ENCODE results near the gene SMYD1.

SMYD1 gene

DNA sequence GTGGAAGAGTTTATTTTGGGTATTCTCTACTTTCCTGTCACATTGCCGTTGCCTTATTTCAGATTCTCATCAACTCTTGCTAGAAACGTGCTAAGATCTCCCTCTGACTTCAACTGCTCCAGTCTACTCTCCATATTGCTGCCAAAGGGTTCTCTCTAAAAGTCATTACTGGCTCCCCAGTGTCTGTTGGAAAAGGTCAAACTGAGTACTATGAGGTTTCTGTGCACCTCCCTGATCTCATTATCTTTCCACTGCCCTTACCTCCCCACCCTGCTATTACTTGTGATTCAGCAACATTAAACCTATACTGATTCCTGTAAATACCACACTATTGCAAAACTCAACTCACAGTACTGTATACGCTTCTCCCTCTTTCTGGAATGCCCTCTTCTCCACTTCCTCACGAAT is 10.2 kb upstream of the SMYD1 start:
- no peak for DNase-seq

DNA sequence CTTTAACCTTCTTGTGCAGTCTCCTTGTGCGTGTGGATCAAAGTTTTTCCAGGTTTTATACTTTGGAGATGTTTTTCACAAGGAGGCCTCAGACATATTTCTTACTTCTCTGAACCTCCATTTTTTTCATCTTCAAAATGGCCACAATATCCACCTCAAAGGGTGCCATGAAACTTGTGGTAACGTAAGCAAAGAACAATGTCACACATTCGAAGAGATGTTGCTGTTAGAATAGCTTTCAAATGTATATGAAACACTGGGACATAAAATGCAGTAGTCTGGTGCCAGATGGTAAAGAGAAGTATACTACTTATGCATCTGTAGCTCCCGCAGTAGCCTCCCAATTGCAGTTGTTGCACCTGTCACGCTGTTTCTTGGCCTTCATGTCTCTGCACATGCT is 9.4 kb upstream of the SMYD1 start:
- no peak for DNase-seq

DNA sequence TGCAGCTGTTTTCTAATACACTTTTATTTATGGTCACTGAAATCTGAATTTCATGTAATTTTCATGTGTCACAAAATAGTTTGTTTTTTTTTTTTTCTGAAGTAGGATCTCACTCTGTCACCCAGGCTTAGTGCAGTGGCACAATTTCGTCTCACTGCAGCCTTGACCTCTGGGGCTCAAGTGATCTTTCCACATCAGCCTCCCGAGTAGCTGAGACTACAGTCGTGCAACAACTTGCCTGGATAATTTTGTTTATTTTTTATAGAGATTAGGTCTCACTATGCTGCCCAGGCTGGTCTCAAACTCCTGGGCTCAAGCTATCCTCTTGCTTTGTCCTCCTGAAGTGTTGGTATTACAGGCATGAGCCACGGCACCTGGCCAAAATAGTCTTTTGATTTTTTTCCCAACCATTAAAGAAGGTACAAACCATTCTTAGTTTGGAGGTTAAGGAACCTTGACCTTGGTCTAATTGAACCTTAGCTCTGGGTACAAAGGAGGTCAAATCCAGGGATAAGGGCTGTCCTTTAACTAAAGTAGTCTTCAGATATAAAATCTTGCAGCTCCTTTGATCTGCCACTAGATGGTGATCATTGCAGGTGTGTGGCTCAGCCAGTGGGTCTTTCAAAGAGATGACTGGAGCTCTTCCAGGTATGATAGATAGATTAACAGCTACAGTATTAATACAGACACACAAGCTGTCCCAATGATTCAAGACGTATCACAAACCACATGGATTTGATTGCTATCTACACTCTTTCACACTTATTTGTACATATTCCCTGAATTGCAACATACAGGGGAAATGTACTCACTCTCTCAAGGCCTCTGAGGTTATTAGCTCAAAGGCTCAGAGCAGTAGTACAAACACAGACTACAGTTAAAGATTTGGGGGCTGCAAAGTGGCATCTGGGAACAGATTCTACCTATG is 7.4 kb upstream of the SMYD1 start:
- DNase-seq, result peak in 3 of 5 donors; percentile 5 to 45 (median 21)

DNA sequence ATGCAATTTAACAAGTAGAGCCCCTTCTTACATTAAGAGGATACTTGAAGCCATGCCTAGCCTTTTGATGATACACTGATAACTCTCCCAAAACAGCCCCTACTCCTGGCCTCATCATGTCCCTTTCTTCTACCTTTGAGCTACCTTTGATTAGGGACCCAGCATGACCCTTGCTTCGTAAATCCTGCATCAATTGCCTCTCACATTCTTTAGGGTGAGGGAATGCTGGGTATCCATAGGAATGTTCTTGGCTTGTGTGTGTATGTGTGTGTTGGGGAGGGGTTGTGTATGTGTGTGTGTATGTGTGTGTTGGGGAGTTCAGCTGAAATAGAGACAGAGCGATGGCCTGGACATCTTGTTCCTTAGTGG is 6.7 kb upstream of the SMYD1 start:
- DNase-seq, result no peak

DNA sequence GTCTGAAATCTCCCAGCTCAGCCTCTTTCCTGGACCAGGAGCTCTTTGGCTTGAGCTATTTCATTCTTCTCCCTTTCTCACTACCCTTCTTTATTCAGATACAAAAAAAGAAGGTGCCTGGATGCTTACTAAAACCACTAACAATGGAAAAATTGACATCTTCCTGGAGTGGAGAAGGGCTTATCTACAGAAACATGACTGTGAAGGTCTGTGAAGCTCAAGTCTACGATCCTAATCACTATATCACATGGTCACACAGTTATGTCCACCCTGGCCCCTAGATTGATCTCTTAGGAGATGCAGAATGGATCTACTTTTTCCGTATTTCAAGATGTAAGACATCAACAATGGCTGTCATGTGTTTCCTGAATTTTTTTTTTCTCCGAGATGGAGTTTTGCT is 6.3 kb upstream of the SMYD1 start:
- no peak for DNase-seq

DNA sequence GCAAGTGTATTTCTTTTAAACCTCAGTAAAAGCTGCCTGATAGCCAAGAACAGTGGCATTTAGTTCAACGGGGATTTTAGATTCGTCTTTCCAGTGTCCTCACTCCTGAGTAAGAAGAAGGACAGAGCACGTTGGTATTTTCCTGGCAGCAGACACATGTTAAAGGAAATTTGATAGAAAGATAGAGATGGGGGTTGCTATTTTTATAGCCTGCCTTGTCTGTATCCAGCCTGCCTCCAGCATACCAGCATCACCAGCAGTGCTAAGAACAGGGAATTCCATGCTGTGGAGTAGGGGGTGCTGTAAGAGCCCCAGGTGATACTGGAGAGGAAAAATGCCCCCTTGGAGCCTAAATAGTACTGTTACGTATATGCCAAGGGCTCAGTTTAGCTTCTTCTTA is 1.1 kb upstream of the SMYD1 start:
- DNase-seq, result no peak

DNA sequence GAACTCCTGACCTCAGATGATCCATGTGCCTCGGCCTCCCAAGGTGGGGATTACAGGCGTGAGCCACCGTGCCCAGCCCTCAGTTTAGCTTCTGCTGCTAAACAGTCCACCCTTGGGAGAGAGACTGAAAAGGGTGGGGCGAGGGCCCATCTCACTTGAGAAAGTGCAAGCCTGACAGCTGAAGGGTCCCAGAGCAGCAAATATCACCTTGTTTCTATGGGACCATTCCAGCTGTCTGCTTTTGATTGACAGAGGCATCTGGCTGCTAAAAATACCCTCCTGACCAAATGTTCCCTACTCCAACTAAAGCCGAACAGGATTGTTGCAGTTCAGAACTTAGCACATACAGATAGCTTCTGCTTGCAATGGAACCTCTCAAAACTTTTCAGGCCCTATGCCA is 436 bp upstream of the SMYD1 start:
- no peak for DNase-seq

DNA sequence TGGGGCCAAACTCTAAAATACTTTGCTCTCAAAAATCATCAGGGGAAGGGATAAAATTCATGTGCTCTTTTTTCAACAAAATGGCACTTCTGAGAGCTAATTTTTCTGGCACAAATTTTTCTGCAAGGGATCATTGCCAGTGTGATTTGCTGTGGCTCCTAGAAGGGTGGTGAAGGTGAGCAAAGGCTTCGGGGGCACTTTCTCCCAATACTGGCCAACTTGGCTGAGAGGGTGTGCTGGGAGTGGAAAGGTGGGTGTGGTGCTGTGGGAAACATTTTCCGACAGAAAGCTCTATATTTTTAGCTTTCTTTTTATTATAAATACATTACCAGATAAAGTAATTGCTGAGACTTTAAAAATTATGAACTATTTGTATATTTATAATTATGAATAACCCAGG is 419 bp downstream of the SMYD1 start:
- no peak for DNase-seq

DNA sequence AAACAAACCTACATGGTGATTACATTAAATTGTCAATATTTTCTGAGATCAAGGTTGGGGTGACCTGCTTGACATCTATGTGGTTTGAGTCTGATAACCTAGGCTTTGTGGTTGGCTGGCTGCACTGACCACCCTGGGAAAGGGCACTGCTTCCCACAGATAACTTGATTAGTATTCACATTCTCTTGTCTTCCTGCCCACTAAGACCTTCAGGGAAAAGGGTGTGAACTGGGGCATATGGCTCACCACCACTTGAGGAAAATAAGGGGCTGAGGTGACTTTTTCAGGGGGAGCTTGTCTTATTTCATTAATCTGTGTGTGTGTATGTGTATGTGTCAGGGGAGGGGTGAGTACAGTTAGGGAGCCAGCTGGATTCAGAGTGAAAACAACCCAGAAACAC is 1.5 kb downstream of the SMYD1 start:
- DNase-seq, result no peak

DNA sequence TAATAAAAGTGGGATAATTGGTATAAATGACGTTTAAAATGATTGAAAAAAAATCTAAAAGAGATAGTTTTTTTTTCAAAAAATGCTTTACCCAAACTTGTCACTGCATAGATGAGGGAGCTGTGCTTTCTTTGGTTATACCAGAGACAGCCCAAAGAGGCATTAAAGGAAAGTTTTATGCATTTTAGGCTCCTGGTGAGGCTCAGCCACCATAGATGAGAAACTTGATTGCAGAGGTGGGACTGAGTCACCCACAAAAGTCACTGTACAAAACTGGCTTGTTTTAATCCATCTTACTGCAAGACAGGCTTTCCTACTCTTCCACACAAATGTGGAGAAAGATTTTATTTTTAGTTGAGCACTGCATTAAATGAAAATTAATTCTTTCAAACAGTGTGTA is 2.4 kb downstream of the SMYD1 start:
- no peak for DNase-seq

DNA sequence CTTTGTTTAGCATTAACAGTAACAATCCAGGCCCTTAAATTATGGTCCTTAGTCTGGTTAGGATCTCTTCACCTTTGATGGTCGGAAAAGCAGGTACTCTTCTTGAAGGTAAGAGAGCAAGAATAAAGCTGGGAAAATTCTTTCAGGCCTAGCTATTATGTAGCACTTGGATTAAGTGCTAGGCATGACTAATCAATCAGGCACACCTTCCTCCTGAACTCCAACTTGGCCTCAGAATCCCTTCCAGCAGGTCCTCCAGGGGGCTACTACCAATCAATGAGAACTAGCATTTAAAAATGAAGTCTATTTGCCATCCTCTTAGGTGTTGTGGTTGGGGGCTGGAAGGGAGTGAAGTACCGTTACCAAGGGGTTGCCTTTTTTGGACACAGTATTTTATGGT is 3.7 kb downstream of the SMYD1 start:
- DNase-seq, result no peak

DNA sequence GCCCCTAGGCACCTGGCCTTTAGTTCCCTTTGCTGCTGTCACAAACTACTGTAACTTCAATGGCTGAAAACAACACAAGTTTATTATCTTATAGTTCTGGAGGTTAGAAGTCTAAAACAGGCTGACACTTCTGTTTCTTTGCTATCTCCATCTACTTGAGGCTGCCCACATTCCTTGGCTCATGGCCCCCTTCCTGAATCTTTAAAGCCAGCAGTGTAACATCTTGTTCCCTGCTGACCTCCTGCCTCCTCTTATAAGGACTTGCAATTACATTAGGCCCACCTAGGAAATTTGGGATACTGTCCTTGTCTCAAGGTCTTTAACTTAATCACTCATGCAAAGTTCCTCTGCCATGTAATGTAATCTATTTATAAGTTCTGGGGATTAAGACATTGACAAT is 6.5 kb downstream of the SMYD1 start:
- DNase-seq, result no peak

DNA sequence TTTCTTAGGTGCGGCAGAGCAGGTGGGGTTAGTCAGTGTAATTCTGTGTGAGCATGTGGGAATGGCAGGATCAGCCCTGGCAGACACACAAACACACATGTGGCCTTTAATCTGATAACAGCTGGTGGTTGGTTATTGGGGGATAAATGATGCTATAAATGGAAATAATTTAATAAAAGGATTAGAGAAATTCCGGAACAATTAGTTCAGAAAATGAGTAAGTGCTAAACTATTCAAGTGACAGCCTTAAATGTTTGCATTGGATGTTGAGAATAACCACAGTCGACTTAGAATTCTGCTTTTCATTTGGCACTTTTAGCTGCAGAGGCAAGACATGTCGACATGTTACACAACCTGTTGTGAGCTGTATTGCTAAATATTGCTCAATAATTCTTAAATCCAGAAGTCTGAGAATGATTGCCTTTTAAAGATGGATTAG is 7.2 kb downstream of the SMYD1 start:
- no peak for DNase-seq

DNA sequence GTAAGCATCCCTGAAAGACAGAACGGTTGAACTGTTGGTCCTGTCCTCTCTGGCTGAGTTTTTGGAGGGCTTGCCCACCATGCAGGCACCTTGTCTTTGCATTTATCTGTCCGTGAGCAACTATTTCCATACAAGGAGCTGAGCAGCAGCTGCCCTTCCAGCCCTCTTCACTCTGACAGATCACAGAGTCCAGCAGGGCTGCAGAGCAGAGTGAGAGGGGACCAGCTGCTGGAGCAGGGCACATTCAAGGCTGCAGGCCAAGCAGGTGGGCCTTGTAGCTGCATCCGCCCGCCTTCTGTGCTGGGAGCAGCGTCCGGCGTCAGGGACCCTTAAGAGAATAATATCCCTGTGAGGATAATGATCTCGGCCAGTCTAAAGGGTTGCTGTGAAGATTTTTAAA is 9.5 kb downstream of the SMYD1 start:
- no peak for DNase-seq

DNA sequence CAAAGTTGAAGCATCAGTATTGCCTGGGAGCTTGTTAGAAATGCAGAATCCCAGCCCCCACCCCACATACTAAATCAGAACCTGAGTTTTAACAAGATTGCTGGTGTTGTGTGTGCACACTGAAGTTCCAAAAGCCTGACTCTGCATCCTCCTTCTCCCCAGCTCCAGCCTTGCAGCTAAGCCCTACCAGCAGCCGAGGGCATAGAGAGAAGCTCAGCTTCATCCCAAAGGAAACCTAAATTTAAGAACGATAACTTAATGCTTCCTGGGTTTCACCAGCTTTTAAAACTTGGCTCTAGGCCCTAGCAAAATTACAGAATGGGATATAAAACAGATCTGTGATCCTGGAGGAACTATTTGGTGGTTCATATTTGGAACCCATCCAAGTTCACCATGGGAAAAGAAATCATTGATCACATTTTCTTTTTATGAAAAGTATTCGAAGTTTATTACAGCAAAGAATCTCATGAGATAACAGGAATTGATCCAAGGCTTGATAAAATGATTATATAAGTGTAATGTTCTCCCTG is 11.1 kb downstream of the SMYD1 start:
- no peak for DNase-seq

DNA sequence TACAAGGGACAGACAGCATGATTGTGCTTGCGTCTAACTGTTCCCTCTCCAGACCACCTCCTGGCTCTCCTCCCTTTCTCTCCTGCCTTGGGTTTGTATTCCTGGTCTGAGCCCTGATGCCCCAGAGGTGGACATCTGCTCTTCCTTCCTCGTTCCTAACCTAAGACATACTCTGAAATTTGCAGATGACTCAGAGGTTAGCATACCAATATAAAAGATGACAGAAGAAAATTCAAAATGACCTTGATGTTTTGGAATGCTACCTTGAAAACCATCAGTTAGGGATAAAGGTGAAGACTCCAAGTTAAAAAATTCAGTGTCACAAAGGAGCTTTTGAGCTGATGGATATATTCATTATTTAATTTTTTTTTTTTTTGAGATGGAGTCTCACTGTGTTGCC is 12.9 kb downstream of the SMYD1 start:
- DNase-seq, result no peak

DNA sequence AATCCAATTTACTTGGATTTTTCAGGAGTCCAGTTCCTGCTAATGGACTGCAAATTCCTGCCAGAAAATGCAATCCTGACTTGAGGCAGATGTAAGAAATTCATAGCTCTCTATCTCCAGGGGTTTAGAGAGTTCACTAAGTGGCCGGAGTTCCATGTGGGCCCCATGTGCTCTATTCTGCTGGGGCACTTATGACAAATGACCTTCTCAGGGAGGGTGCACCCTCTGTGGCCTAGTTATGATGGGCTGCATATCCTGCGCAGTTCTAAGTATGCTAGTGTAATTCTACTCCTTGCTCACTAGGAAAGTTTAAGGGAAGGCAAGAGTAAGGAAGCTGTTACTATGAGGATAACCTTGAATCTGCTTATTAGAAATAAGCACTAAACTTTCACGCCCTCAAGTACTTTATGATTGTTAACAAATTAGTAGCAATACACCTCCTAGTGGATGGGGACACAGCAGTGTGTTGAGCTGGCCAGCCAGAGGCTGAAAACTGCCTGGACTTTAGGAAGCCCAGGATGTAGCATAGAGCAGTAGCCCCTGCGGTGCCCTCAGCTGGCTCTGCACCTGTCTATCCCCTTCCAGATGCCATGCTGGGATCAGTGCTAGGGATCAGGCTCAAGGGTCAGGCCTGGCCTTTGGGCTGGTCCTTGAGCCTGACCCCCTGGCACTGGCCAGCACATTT is 14.4 kb downstream of the SMYD1 start:
- DNase-seq, result no peak

DNA sequence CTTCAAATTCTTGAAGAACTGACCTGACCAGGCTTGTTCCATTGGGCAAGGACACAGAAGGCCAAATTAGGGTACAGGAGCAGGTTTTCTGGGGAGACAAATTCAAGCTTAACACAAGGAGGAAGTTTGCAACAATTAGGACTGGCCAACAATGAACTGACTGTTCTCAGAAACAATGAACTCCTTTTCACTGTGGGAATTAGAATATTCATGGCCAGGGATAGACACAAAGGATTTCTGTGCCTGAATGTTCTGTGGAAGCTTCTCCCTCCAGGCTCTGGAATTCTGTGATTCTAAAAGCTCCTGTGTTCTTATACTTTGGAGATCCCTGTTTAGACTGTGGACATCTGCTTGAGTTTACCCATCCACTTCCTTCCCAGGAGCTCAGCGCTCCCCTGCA is 15.2 kb downstream of the SMYD1 start:
- DNase-seq, result no peak

DNA sequence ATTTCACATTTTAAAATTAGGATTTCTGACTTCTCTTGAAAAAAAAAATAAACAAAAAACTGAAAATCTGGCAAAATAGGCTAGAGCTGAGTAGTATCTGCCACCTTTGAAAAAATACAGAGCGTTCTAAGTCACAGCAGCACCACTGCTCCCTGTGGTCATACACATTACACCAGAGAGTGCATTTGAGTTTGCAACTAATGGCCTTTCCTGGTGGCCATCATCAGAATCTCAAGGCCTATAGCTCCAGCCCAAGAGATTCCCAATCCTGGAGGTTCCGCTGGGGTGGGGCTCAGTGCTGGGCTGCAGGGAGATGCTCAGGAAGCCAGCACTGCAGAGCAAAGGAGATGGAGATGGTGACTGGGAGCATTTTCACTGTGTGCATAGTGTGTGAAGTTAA is 17.5 kb downstream of the SMYD1 start:
- DNase-seq, result no peak

DNA sequence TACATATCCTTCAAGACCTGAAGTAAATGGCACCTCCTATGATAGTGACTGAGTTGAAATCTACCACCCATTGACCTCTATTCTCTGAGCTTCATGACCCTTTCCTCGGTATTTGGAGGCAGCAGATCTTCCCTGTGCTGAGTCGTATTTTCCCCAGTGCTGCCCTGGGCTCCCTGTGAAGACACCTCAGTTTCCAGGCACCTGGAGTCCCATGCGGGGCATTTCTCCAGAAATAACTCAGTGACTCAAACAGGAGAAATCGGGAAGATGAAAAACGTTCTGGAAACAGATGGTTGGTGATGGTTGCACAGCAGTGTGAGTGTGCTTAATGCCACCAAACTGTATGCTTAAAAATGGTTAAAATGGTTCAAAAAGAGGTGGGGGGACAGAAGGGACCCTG is 18.0 kb downstream of the SMYD1 start:
- no peak for DNase-seq

DNA sequence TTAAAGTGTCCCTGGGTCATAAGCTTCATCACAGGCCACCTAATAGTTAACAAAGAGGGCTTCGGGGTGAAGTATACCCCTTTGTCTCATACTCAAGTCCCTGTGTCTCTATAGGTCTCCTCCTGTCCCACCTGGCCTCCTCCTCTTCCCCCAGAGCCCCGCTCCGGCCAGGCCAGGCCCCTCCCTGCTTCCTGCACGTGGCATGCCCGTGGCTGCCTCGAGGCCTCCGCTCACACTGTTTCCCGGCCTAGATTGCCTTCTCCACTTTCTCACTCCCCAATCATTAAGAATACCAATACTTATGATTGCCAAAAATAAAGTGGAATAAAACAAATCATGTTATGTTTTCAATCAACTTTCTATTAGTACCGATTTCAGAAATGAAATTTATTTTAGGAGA is 18.8 kb downstream of the SMYD1 start:
- no peak for DNase-seq

DNA sequence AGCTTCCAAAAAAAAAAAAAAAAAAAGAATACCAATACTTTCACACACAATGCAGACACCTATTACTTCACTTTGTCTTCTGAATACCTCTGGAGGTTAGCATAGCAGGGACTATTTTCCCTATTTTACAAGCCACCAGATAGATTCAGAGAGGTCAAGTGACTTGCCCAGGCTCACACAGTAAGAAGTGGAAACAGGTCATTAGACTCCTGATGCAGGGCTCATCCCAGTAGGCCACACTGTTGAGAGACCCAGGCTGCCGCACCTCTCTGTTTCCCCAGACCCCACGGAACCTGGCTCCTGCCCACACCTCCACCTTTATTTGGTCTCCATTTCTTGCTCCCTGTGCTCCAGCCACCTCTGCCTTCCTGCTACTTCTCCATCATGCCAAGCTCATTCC is 19.4 kb downstream of the SMYD1 start:
- no peak for DNase-seq

DNA sequence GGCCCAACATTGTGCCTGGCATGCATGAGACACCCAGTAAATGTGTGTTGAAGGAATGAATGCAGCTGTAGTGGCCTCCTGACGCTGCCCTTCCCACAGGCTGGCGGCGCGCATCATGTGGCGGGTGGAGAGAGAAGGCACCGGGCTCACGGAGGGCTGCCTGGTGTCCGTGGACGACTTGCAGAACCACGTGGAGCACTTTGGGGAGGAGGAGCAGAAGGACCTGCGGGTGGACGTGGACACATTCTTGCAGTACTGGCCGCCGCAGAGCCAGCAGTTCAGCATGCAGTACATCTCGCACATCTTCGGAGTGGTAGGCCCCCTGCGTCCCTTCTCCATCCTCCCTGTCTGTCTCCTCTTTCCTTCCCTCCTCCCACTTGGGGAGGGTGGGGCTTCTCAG is 20.1 kb downstream of the SMYD1 start:
- no peak for DNase-seq

DNA sequence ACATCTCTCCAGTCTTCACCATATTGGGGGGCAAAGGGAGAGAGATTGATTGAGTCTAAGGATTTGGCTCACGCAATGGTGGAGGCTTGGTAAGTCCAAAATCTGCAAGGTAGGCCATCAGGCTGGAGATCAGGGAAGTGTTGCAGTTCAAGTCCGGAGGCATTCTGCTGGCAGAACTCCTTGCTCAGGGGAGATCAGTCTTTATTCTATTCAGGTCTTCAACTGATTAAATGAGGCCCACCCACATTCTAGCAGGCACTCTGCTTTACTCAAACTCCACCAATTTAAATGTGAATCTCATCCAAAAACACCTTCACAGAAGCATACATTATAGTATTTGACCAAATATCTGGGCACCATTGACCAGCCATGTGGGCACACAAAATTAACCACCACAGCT is 21.4 kb downstream of the SMYD1 start:
- no peak for DNase-seq
